ENCODE results near the gene CCDC78.

Gene CCDC78

GRCh38 chr16:736936-737481 is 10.8 kb upstream of the CCDC78 start:
- DNase-seq: no peak

GRCh38 chr16:735982-736453 is 9.8 kb upstream of the CCDC78 start:
- no peak for DNase-seq

- no peak for DNase-seq
Measured at GRCh38 chr16:734981-735881, 9.0 kb upstream of the CCDC78 start.

GRCh38 chr16:734208-734980 is 8.2 kb upstream of the CCDC78 start:
- DNase-seq: no peak

GRCh38 chr16:733382-734207 is 7.4 kb upstream of the CCDC78 start:
- no peak for DNase-seq

GRCh38 chr16:732936-733335 is 6.7 kb upstream of the CCDC78 start:
- DNase-seq: no peak

GRCh38 chr16:732332-732731 is 6.1 kb upstream of the CCDC78 start:
- no peak for DNase-seq

GRCh38 chr16:730666-731509 is 4.6 kb upstream of the CCDC78 start:
- DNase-seq: no peak

GRCh38 chr16:729768-730665 is 3.8 kb upstream of the CCDC78 start:
- no peak for DNase-seq

- DNase-seq: no peak
Measured at GRCh38 chr16:728890-729744, 2.9 kb upstream of the CCDC78 start.

GRCh38 chr16:728131-728889 is 2.1 kb upstream of the CCDC78 start:
- DNase-seq: no peak

GRCh38 chr16:727291-727977 is 1.2 kb upstream of the CCDC78 start:
- no peak for DNase-seq

- DNase-seq: no peak
Measured at GRCh38 chr16:726188-726437, 130 bp downstream of the CCDC78 start.

- DNase-seq: no peak
Measured at GRCh38 chr16:725463-726187, 618 bp downstream of the CCDC78 start.

GRCh38 chr16:725041-725376 is 1.2 kb downstream of the CCDC78 start:
- no peak for DNase-seq

- DNase-seq: no peak
Measured at GRCh38 chr16:724188-725040, 1.8 kb downstream of the CCDC78 start.

GRCh38 chr16:723695-724094 is 2.5 kb downstream of the CCDC78 start:
- DNase-seq: no peak
